Measurements from ENCODE around the gene HTRA3.

The HTRA3 gene

GRCh38 chr4:8250227-8250626 is 19.3 kb upstream of the HTRA3 start:
- no peak for DNase-seq

DNA sequence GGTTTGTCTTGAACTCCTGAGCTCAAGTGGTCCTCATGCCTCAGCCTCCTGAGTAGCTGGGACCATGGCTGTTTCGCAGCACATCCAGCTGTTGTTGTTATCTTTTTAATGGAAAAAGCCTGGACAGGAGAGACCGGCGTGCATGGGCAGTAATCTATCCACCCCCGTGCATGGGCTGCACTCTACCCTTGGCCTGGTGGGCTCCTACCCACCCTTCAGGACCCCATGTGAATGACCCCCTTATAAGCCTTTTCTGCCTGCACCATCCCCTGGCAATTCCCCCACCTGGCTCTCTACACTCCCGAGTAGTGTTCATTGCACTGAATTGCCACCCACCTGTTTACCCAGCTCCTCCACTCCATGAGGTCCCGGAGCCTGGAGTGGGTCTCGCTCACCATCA is 18.9 kb upstream of the HTRA3 start:
- DNase-seq: no peak

- DNase-seq: no peak
Observed at GRCh38 chr4:8251110-8251883, 18.3 kb upstream of the HTRA3 start.

GRCh38 chr4:8252301-8253173 is 17.0 kb upstream of the HTRA3 start:
- DNase-seq: no peak

- DNase-seq: no peak
Observed at GRCh38 chr4:8254076-8254475, 15.5 kb upstream of the HTRA3 start.

DNA sequence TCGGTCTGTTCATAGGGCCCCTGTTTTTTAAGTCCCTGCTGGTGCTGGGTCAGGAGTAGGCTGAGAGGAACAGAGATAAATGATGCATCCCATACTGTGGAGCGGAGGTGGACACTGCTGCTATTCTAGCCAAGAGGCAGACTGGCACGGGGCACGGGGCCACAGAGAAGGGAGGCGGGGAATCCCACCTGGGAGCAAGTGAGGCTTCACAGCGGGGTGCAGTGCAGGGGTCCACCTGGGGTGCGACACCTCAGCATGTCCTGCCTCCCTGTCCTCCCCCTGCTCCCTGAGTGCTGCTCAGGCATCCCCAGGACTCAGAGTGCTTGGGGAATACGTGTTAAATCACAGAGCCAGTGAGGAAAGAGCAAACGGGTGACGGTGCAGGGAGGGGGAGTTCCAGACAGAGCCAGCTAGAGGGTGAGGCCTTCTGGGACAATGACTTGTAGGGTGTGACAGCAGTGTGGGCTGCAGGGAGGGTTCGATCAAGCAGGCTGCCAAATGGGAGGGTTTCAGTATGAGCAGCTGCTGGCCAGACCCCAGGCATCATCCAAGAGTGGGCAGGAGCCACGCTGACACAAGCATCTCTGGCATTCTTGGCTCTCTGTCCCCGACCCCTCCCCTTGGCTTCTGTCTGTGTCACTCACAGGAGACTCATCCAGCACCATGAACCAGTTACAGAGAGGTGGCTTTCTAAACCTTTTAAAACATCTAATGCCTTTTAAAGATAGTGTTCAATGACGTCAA is 13.7 kb upstream of the HTRA3 start:
- no peak for DNase-seq

DNA sequence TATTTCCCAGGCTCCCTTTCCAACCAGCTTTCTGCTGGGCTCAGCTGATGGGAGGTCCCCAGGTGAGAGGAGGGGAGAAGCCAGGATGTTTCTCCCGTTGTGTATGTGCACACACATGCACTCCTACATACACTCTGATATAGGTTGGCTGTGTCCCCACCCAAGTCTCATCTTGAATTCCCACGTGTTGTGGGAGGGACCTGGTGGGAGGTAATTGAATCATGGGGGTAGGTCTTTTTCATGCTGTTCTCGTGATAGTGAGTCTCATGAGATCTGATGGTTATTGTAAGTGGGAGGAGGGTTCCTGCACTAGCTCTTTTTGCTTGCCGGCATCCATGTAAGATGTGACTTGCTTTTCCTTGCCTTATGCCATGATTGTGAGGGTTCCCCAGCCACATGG is 11.7 kb upstream of the HTRA3 start:
- DNase-seq: no peak

GRCh38 chr4:8258552-8259212 is 10.9 kb upstream of the HTRA3 start:
- no peak for DNase-seq

- no peak for DNase-seq
Observed at GRCh38 chr4:8259743-8260430, 9.7 kb upstream of the HTRA3 start.

DNA sequence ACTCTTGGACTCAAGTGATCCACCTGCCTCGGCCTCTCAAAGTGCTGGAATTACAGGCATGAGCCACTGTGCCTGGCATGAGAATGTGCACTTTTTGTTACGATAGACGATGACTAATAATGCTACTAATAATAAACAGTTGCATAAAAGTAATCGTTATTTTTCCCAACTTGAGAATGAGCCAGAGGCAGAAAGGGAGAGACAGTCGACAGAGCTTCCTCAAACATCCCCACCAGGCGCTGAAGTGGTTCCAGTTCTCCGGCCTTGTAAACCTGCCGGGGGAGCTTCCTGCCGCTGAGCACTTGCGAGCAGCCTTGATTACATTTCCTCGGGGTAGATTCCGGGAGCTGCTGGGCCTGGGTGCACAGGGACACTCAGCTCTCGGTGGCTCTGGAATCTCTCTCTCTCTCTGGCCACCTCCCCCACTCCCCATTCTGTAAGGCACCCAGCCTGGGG is 8.9 kb upstream of the HTRA3 start:
- DNase-seq: no peak

DNA sequence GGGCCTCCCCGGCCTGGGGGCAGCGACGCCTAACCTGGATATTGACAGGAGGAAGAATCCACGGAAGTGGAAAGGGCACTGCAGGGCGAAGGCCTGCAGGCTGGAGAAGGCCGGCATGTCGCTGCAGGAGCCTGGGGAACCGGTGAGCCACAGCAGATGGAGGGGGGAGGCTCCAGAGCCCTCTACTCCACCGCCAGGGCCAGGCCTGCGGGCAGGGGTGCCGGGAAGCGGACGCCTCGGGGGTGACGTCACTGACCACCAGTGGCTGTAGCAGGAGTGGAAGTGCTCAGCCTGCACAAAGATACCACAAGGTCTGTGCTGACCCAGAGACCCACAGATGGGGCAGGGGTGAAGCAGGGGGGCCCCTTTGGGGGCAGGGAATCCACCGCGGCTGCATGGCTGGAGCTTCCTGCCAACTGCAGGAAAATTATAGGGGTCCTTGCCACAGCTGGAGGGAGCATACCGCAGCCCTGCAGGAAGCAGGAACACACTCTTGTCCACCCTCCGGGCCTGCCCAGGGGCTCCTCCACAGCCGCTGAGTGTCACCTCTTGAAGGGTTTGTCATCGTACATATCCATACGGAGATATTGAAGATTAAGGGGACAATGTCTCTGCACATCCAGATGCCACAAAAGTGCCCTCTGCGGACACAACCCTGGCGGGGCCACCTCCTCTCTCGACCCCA is 7.6 kb upstream of the HTRA3 start:
- no peak for DNase-seq

DNA sequence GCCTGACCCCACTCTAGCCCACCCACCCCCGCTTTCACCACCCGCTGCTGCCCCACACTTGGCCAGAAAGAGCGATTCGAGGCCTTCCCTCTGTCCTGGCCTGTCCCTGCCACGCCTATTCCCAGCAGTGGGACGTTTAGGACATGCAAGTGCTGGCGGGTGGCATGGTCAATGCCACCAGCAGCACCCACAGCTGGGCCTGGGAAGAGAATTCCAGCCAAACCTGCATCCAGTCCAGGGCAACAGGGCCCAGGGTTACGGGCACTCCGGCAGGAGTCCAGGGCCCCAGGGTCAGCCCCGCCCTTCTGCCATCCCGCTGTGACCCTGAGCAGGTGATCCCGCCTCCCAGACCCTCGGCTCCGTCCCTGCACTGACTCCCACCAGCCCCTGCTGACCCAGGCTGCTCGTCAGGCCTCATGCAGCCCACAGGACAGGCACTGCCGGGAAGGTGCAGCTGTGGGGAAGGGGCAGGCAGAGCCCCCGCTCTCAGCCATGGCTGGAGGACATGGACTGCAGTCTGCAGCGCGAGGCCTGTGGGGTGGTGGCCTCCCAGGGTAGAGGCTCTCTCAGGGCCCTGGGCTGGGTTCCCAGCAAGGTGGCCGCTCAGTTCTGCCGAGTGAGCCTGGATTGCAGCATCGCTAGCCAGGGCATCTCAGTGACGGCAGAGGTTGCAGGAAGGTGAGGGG is 6.8 kb upstream of the HTRA3 start:
- DNase-seq: no peak

DNA sequence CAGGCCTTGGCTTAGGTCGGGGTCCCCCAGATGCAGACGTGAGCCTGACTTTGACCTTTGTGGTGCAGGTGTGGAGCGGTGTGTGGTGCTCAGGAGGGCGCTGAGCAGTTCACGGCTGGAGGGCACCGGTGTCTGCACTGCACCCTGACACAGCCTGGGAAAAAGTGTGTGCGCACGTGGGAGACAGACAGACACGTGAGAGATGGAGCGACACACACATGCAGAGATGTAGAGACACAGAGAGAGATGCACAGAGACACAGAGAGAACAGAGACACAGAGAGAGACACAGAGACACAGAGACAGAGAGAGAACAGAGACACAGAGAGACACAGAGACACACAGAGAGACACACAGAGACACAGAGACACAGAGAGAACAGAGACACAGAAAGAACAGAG is 6.2 kb upstream of the HTRA3 start:
- DNase-seq: no peak

DNA sequence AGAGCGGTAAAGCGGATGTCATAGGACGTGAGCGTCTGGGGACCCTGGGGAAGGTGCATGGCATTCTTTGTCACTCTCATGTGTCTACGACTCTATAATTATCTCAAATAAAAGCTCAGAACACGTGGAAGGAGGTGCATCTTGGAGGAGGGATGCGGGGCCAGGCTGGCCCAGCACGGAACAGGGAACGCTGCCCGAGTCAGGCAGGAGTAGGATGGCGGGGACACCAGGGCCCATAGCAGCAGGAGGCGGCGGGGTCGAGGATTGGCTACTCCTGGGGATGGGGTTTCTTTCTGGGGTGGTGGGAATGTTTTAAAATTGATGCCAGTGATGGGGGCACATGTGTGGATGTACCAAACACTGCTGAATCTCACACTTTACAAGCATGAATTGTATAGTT is 5.4 kb upstream of the HTRA3 start:
- no peak for DNase-seq

GRCh38 chr4:8265171-8265929 is 4.2 kb upstream of the HTRA3 start:
- no peak for DNase-seq

- no peak for DNase-seq
Observed at GRCh38 chr4:8266088-8266487, 3.5 kb upstream of the HTRA3 start.

- DNase-seq: no peak
Observed at GRCh38 chr4:8266508-8266907, 3.0 kb upstream of the HTRA3 start.

GRCh38 chr4:8267077-8267476 is 2.5 kb upstream of the HTRA3 start:
- DNase-seq: no peak

DNA sequence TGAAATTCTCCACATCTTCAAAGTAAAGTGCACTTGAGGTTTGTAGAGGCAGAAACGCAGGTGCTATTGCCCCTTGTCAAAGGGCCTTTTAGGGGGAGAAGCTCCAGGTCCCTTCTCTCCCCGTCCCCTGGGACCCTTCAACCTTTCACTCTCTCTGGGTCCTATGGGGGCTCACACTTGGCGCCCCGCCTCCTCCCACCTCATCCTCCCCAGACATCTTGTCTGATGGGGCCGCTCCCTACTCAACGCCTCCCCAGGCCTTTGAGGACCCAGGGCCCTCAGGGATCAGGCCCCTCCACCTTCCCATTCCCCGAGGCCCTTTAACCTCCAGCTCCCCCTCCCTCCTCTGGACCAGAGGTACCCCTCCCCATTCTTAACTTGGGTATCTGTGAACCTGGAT is 1.3 kb upstream of the HTRA3 start:
- DNase-seq: no peak

DNA sequence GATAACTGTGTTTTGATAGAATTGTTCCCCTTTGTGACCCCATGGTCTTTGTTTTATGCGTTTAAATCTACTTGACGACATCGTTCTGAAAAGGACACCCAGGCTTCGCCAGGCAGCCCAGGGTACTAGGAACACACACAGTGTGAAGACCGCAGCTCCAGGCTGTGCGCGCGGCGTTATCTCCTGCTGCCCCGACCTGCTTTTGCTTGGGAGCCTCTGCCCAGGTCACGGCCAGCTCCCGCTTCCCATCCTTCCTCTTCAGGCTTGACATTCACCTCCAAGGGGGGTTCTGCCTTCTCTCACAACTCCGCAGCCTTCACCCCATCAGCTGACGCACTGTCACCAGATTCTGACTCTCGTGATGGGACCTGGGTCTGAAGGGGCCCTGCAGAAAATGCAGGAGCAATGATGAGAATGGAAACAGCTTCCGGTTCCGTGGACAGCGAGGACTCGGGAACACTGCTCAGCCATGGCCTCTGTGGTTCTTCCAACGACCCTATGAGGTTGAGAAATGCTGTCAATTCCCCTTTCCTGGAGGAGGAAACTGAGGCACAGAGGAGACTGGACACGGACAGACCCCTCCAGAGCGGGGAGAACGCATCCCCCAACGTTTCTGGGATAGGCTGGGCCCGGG is 536 bp upstream of the HTRA3 start:
- DNase-seq: no peak

All from NCI-H524 treated with DMSO at 0.1 percent for 48 hours (cell line).